ENCODE results near the gene AGMO. TPM values are rescaled to one million over a fixed set of nuclear protein-coding genes. Genes with fewer than 3 reads are reported as not detected.

AGMO gene
- total RNA-seq, 1 experiment from 2014 or later, result not detected

- no peaks in the 10 kb centered on the region for H3K9me3 ChIP-seq (ENCODE audit: control insufficient read depth in 1 of 2, insufficient read depth in 1 of 2, low read depth in 1 of 2, low read length in 2 of 2)
- H3K9ac ChIP-seq (ENCODE audit: low read length), result no peak overlapping the region
- RAD21 ChIA-PET (ENCODE audit: low non-redundant PET in 1 of 2, low total read pairs in 2 of 2, uncharacterized antibody in 2 of 2, unreplicated experiment in 2 of 2), result no interaction called here
- BruUV-seq (replicated peaks), result no TSS peak
- POLR2A ChIA-PET, result no interaction called here
- ATAC-seq (no peak), DNase-seq (ENCODE audit: low read depth, low spot score) (no peak)
- H3K36me3 ChIP-seq (ENCODE audit: control insufficient read depth in 1 of 2, insufficient read depth in 2 of 2, low read length in 2 of 2), result no peaks in the 10 kb centered on the region
- H3K4me3 ChIP-seq (replicated peaks in 1 of 2; ENCODE audit: low read depth in 1 of 2, low read length in 2 of 2), result no peak overlapping the region
- H3K9me2 ChIP-seq (ENCODE audit: insufficient read depth), result no peaks in the 10 kb centered on the region
- H4K20me1 ChIP-seq (ENCODE audit: insufficient read depth), result no peaks in the 10 kb centered on the region; the same call in 1 of the 2 replicates
- intact Hi-C loops (cut with micrococcal nuclease), result no loop called here
- H2AFZ ChIP-seq (ENCODE audit: low read depth, low read length, poor library complexity, severe bottlenecking), result no peak overlapping the region
- CTCF ChIA-PET, result no interaction called here
- no peaks in the 10 kb centered on the region for H3K79me2 ChIP-seq (ENCODE audit: insufficient read depth, low read length)
- TF ChIP-seq, protein P1, sequence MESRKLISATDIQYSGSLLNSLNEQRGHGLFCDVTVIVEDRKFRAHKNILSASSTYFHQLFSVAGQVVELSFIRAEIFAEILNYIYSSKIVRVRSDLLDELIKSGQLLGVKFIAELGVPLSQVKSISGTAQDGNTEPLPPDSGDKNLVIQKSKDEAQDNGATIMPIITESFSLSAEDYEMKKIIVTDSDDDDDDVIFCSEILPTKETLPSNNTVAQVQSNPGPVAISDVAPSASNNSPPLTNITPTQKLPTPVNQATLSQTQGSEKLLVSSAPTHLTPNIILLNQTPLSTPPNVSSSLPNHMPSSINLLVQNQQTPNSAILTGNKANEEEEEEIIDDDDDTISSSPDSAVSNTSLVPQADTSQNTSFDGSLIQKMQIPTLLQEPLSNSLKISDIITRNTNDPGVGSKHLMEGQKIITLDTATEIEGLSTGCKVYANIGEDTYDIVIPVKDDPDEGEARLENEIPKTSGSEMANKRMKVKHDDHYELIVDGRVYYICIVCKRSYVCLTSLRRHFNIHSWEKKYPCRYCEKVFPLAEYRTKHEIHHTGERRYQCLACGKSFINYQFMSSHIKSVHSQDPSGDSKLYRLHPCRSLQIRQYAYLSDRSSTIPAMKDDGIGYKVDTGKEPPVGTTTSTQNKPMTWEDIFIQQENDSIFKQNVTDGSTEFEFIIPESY (IDR thresholded peaks at IDR 0.05; ENCODE audit: extremely low read depth, insufficient replicate concordance, low read length), result no peak
- no peaks in the 10 kb centered on the region for H3K4me1 ChIP-seq (ENCODE audit: control insufficient read depth in 1 of 2, insufficient read depth in 2 of 2, low read length in 2 of 2)
- no peak overlapping the region for H3K4me2 ChIP-seq (ENCODE audit: low read length)
- H3K27me3 ChIP-seq (ENCODE audit: insufficient read depth, low read length), result no peaks in the 10 kb centered on the region
- H3K27ac ChIP-seq (ENCODE audit: low read depth, low read length), result no peak overlapping the region
Observed at GRCh38 chr7:15284396-15284795, 277.4 kb downstream of the AGMO start.

GRCh38 chr7:15280078-15280733, 281.6 kb downstream of the AGMO start:
- Histone ChIP-seq H4K20me1 (ENCODE audit: insufficient read depth) (no peaks in the 10 kb centered on the region), H2AFZ (ENCODE audit: low read depth, low read length, poor library complexity, severe bottlenecking) (no peak overlapping the region), H3K36me3 (ENCODE audit: control insufficient read depth in 1 of 2, insufficient read depth in 2 of 2, low read length in 2 of 2) (no peaks in the 10 kb centered on the region), H3K9ac (ENCODE audit: low read length) (no peak overlapping the region), H3K9me3 (ENCODE audit: control insufficient read depth in 1 of 2, insufficient read depth in 1 of 2, low read depth in 1 of 2, low read length in 2 of 2) (peaks cover 0 to 3% of the 10 kb centered on the region in 2 experiments; a peak in 1 of 4 replicates), H3K4me1 (ENCODE audit: control insufficient read depth in 1 of 2, insufficient read depth in 2 of 2, low read length in 2 of 2) (no peaks in the 10 kb centered on the region), H3K79me2 (ENCODE audit: insufficient read depth, low read length) (no peaks in the 10 kb centered on the region), H3K4me2 (ENCODE audit: low read length) (no peak overlapping the region), H3K9me2 (ENCODE audit: insufficient read depth) (no peaks in the 10 kb centered on the region), H3K27ac (ENCODE audit: low read depth, low read length) (no peak overlapping the region), H3K27me3 (ENCODE audit: insufficient read depth, low read length) (no peaks in the 10 kb centered on the region), H3K4me3 (replicated peaks in 1 of 2; ENCODE audit: low read depth in 1 of 2, low read length in 2 of 2) (no peak overlapping the region)
- ATAC-seq (no peak), DNase-seq (ENCODE audit: low read depth, low spot score) (no peak)
- no TSS peak for BruUV-seq (replicated peaks)
- POLR2A ChIA-PET, result no interaction called here
- RAD21 ChIA-PET (ENCODE audit: low non-redundant PET in 1 of 2, low total read pairs in 2 of 2, uncharacterized antibody in 2 of 2, unreplicated experiment in 2 of 2), result no interaction called here
- intact Hi-C loops (cut with micrococcal nuclease), result no loop called here
- CTCF ChIA-PET, result no interaction called here
- TF ChIP-seq REST (IDR thresholded peaks at IDR 0.05; ENCODE audit: low read depth), result no peak
- no peak for TF ChIP-seq RAD21 (IDR thresholded peaks at IDR 0.05; ENCODE audit: low read depth)
- no peak for TF ChIP-seq ATF3 (IDR thresholded peaks at IDR 0.05)
- TF ChIP-seq SRF (IDR thresholded peaks at IDR 0.05; ENCODE audit: low read depth), result no peak
- TF ChIP-seq TCF7L2 (IDR thresholded peaks at IDR 0.05; ENCODE audit: borderline replicate concordance, extremely low read depth, insufficient read depth, insufficient read length), result no peak
- TF ChIP-seq CEBPB (IDR thresholded peaks at IDR 0.05; ENCODE audit: low read depth), result no peak
- TF ChIP-seq EZH2phosphoT487 (IDR thresholded peaks at IDR 0.05; ENCODE audit: borderline replicate concordance), result no peak
